ENCODE data around the gene ZNF440. TPM values are rescaled to one million over a fixed set of nuclear protein-coding genes. Genes with fewer than 3 reads are reported as not detected.

The ZNF440 gene
- total RNA-seq, 1 donor from 2014 or later, result 20.7 TPM

GRCh38 chr19:11792942-11793341, 21.1 kb upstream of the ZNF440 start:
- H3K27me3 Mint-ChIP-seq, result peaks cover 23% of the 10 kb centered on the region
- H3K36me3 Mint-ChIP-seq, result no peaks in the 10 kb centered on the region
- peaks cover 9% of the 10 kb centered on the region for H3K4me1 Mint-ChIP-seq (ENCODE audit: unreplicated experiment)
- no peak overlapping the region for H3K4me3 Mint-ChIP-seq
- H3K27ac Mint-ChIP-seq, result no peak overlapping the region
- no peak for TF ChIP-seq CTCF (conservative IDR thresholded peaks at IDR 0.05)
- DNase-seq (ENCODE audit: extremely low spot score, unreplicated experiment), result no peak
- H3K9me3 Mint-ChIP-seq, result no peaks in the 10 kb centered on the region

- H3K27me3 Mint-ChIP-seq, result peaks cover 23% of the 10 kb centered on the region
- H3K4me3 Mint-ChIP-seq, result peak overlapping the region; percentile 94
- peaks cover 3% of the 10 kb centered on the region for H3K9me3 Mint-ChIP-seq
- peak; percentile 78 for DNase-seq (ENCODE audit: extremely low spot score, unreplicated experiment)
- peaks cover 3% of the 10 kb centered on the region for H3K36me3 Mint-ChIP-seq
- peak overlapping the region; percentile 90 for H3K27ac Mint-ChIP-seq
- TF ChIP-seq CTCF (conservative IDR thresholded peaks at IDR 0.05), result peak; percentile 92
- H3K4me1 Mint-ChIP-seq (ENCODE audit: unreplicated experiment), result peaks cover 15% of the 10 kb centered on the region
Observed at GRCh38 chr19:11797491-11797890, 16.6 kb upstream of the ZNF440 start.

GRCh38 chr19:11798391-11799330, 15.4 kb upstream of the ZNF440 start, which contains the start of gene ZNF491:
TSS of gene ZNF491 (plus strand) at chr19:11798523. CDS start at chr19:11805954, 7,431 bp downstream.
- H3K36me3 Mint-ChIP-seq, result peaks cover 10% of the 10 kb centered on the region
- TF ChIP-seq CTCF (conservative IDR thresholded peaks at IDR 0.05), result peak; percentile 58
- H3K4me3 Mint-ChIP-seq, result peak within 1 kb of the TSS; percentile 94
- peak within 1 kb of the TSS; percentile 90 for H3K27ac Mint-ChIP-seq
- H3K27me3 Mint-ChIP-seq, result peaks cover 17% of the 10 kb centered on the region
- H3K9me3 Mint-ChIP-seq, result peaks cover 5% of the 10 kb centered on the region
- H3K4me1 Mint-ChIP-seq (ENCODE audit: unreplicated experiment), result peaks cover 15% of the 10 kb centered on the region
- peak; percentile 94 for DNase-seq (ENCODE audit: extremely low spot score, unreplicated experiment)

- DNase-seq (ENCODE audit: extremely low spot score, unreplicated experiment), result no peak
- H3K4me1 Mint-ChIP-seq (ENCODE audit: unreplicated experiment), result no peaks in the 10 kb centered on the region
- H3K4me3 Mint-ChIP-seq, result no peak overlapping the region
- TF ChIP-seq CTCF (conservative IDR thresholded peaks at IDR 0.05), result no peak
- H3K27me3 Mint-ChIP-seq, result no peaks in the 10 kb centered on the region
- peaks cover 50% of the 10 kb centered on the region for H3K36me3 Mint-ChIP-seq
- no peak overlapping the region for H3K27ac Mint-ChIP-seq
- peaks cover 25% of the 10 kb centered on the region for H3K9me3 Mint-ChIP-seq
Observed at GRCh38 chr19:11806354-11807098, 7.5 kb upstream of the ZNF440 start.

GRCh38 chr19:11807099-11807380, 7.0 kb upstream of the ZNF440 start:
- Mint-ChIP-seq H3K9me3 (peaks cover 25% of the 10 kb centered on the region), H3K4me3 (no peak overlapping the region), H3K27me3 (no peaks in the 10 kb centered on the region), H3K27ac (no peak overlapping the region), H3K4me1 (ENCODE audit: unreplicated experiment) (no peaks in the 10 kb centered on the region), H3K36me3 (peaks cover 50% of the 10 kb centered on the region)
- DNase-seq (ENCODE audit: extremely low spot score, unreplicated experiment), result no peak
- TF ChIP-seq CTCF (conservative IDR thresholded peaks at IDR 0.05), result no peak

Data from type B pancreatic cell (in vitro differentiated cells).